HG03520 (cell line): ENCODE measurements around the gene TBCD.
"Not testable (repeated sequence)": the region's sequence is repeated elsewhere in the genome, so short reads cannot be mapped to it uniquely, and the experiment has no call there.

ENCODE experiments used
- ATAC-seq: cut with Tn5 transposase; IDR thresholded peaks from one replicate; pipeline ENCODE4 v1.9.1; 2021; ENCODE audit warnings: mild to moderate bottlenecking, moderate library complexity; ENCODE audit not compliant: unreplicated experiment

TBCD gene

DNA sequence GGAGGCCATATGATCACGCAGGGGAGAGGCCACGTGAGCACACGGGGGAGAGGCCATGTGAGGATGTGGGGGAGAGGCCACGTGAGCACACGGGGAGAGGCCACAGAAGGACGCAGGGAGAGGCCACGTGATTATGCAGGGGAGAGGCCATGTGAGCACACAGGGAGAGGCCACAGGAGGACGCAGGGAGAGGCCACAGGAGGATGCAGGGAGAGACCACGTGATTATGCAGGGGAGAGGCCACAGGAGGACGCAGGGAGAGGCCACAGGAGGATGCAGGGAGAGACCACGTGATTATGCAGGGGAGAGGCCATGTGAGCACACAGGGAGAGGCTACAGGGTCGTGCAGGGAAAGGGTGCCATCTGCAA lies 232.4 kb downstream of the TBCD start:
- ATAC-seq, result not testable (repeated sequence)

DNA sequence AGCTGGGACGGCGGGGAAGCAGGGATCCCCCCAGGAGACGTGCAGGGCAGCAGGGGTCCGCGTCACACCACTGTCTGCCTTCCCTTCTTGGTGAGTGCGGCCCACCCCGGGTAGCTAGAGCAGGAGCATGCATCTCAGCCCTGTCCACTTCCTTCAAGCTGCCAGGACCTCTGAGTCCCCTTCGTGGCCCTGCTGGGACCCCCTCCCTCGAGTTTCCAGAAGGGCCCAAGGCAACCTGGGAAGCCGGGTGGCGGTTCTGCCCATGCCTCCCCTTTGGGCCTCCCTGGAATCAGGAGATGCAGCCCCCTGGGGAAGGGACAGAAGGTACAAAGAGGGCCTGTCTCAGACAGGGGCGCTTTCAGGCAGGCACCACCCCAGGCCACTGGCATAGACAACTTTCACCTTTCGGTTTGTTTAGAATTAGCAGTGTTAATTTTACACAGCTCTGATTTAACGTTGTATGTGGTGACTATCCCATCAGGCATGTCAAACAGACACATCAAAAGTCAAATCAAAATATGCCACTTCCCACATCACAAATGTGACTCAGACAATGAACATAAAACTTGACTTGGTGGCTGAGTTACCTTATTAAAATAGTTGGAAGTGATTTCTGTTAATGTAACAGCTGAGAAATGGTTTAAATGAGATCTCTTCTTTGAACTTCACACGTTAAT lies 233.0 kb downstream of the TBCD start:
- ATAC-seq, result no peak

DNA sequence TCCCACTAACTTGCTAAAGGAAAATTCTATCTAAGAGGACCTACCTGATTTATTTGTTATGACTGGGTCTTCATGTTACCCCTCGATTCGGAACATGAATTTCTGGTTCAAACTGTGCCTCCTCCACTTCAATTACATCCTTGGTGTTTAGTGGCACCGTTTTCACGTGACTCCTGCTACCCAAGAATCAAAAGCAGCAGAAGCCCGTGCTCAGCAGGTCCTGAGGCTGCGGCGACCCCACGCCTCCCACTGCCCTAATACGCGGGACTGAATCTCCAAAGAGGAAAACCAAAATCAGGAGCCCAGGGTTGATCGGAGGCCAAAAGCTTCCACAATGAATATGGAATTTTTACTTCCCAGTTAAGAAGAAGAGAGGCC lies 233.6 kb downstream of the TBCD start:
- ATAC-seq, result no peak

DNA sequence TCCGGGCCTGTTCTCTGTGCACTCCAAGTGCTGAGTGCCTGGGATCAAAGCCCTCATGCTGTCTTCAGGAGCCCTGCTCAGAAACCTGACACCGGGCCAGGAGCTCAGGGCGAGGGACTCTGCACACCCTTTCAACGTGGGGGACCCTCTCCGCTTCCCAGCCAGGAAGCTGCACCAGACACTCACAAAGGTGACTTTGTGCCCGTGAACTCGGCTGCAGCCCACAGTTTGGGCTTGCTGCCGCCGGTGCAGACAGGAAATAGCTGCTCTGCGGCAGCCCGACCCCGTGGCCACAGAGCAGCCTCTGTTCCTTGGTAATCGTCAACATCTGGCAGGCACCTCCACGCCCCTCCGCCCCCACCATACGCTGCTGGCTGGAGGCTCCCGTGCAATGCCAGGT lies 234.1 kb downstream of the TBCD start:
- ATAC-seq, result no peak

DNA sequence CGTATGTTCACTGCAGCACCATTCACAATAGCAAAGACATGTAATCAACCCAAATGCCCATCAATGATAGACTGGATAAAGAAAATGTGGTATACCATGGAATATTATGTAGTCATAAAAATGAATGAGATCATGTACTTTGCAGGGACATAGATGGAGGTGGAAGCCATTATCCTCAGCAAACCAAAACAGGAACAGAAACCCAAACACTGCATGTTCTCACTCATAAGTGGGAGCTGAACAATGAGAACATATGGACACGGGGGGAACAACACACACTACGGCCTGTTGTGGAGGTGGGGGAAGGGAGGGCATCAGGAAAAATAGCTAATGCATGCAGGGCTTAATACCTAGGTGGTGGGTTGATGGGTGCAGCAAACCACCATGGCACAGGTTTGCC lies 237.2 kb downstream of the TBCD start:
- not testable (repeated sequence) for ATAC-seq

DNA sequence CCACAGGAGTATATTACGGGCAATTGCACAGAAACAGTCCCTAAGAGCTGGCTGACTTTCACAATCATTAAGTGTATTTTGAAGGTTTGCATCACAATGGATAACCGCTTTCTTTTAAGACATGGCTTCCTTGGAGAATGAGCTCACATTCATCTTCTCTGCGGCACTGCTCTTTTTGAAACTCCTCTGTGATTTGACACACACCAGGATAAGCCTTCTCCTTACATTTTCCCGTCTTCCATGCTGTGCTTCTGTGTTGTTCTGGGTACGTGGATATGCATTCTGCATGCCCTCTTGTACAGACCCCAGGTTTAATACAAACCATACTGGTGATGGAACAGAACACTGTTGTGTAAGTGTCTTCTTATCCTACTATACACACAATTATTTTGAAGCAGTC lies 238.0 kb downstream of the TBCD start:
- no peak for ATAC-seq

DNA sequence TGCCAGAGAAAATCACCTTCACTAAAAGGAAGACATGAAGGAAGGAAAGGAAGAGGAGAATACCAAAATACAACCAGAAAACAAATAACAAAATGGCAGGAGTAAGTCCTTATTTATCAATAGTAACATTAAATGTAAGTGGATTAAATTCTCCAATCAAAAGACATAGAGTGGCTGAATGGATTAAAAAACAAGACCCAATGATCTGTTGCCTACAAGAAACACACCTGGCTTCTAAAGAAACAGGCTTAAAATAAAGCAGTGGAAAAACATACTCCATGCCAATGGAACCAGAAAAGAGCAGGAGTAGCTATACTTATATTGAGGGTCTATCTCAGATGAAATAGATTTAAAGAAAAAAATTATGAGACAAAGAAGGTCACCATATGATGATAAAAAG lies 241.1 kb downstream of the TBCD start:
- ATAC-seq, result no peak
